Psoas muscle (tissue), 8 donors: ENCODE data around the gene RNF183. TPM values are rescaled to one million over a fixed set of nuclear protein-coding genes. Genes with fewer than 3 reads are reported as not detected.

Experiments
- ATAC-seq, 4 donors: fragments of 200-7000 bp; cut with Tn5 transposase; one replicate each; pipeline ENCODE4 v1.9.1; 2020; ENCODE audit warnings: moderate library complexity in 3 of 4, mild to moderate bottlenecking in 2 of 4
- DNase-seq, 2 donors: peaks; one replicate each; pipeline ENCODE4 v3.0.0-alpha.2; 2020
- H3K27ac ChIP-seq: fragments of 200-600 bp; one replicate; pipeline ENCODE4 v1.8.0; 2022
- H3K27me3 ChIP-seq, 3 donors: fragments of 200-600 bp in 1 of 3; one replicate each; pipeline versions ENCODE4 v1.6.1 to v1.8.0; 2013 to 2022; ENCODE audit warnings: low read length in 2 of 3, mild to moderate bottlenecking in 2 of 3, moderate library complexity in 1 of 3; ENCODE audit not compliant: insufficient read depth in 3 of 3
- H3K36me3 ChIP-seq, 2 donors: fragments of 200-600 bp in 1 of 2; one replicate each; pipeline versions ENCODE4 v1.6.1 to v1.8.0; 2013 to 2022; ENCODE audit warnings: low read depth in 1 of 2, mild to moderate bottlenecking in 1 of 2, moderate library complexity in 1 of 2; ENCODE audit not compliant: insufficient read depth in 1 of 2
- H3K4me1 ChIP-seq: fragments of 200-600 bp; one replicate; pipeline ENCODE4 v1.8.0; 2022
- H3K4me3 ChIP-seq: fragments of 200-600 bp; one replicate; pipeline ENCODE4 v1.8.0; 2022; ENCODE audit warnings: mild to moderate bottlenecking
- H3K9me3 ChIP-seq: fragments of 200-600 bp; one replicate; pipeline ENCODE4 v1.8.0; 2022
- CTCF ChIP-seq: fragments of 200-600 bp; IDR thresholded peaks from one replicate; pipeline ENCODE4 v1.8.0; 2022; ENCODE audit warnings: antibody characterized with exemption
- WGBS, 3 donors: extraction: QIAGEN DNeasy Blood & Tissue Kit; methylation state at CpG; one replicate each; pipeline versions ENCODE4 v1.1.6 to v1.1.7; 2013; 5-methylcytosine and 5-hydroxymethylcytosine counted together
- intact Hi-C, 2 donors: fragments of 100-400 bp; cut with DNase I; formaldehyde crosslinking; loops; one replicate each; pipeline versions ENCODE4 v1.11.0 to v1.14.2; 2022
- polyA plus RNA-seq, 3 donors: library from polyadenylated mRNA; stranded (reverse); fragments of 200-250 nt; gene quantifications; one replicate each; pipeline ENCODE4 v1.2.3, GENCODE V29; 2013
- total RNA-seq, 4 donors: library from RNA; stranded (reverse); fragmentation: NEBNext Ultra II Directional in 2 of 4; extraction: Animal tissue kit (Norgen Biotek cat#: 25700) in 2 of 4; gene quantifications; one replicate each; pipeline versions ENCODE4 v1.2.1 to v1.2.4, GENCODE V29; 2021 to 2023
- donor health status: healthy with polysubstance abuse.
- donor health status: DM: no; HTN: no; CAD: no; lungs with moderate emphysema.
- donor health status: Bipolar disorder and iron deficiency.
- donor health status: healthy.
- donor health status: DM: yes; HTN: yes; CAD: no.
- donor health status: DM: no; HTN: no; CAD: no.
- donor health status: DM: no; HTN: no; CAD: no.
- donor health status: DM: yes; HTN: yes; CAD: no.

The RNF183 gene
- total and polyA plus RNA-seq, 7 donors = 0.05 TPM; not detected in 6

DNA sequence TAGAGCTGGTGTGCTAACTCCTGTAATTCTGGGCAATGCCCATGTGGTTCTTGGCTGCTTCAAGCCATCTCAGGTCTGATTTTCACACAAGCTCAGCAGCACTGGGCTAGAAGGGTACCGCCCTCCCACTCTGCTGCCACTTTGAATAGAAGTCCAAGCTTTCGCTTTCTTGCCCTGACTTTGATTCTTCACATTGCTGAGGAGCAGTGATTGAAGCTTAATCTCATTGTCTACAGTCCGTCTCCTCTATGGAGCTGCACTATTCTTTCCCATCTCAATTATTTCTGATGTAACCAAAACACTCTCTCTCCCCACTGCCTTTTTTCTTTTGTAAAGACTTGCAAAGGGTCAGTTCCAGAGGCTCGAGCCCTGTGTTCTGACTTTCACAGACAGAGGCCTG is 12.9 kb upstream of the RNF183 start:
- H3K4me3 ChIP-seq = no peak overlapping the region
- no peaks in the 10 kb centered on the region for H3K27me3 ChIP-seq
- H3K4me1 ChIP-seq = no peaks in the 10 kb centered on the region
- H3K36me3 ChIP-seq = peaks cover 0 to 5% of the 10 kb centered on the region in 2 donors
- H3K9me3 ChIP-seq = no peaks in the 10 kb centered on the region
- intact Hi-C loops = loop anchor here in 1 of 2 donors (10.0 kb wide), 1 partner anchor 89 kb away; the partner anchor contains the start of gene ALAD
- DNase-seq (no peak), ATAC-seq (no peak)
- TF ChIP-seq CTCF = no peak
- no peak overlapping the region for H3K27ac ChIP-seq
- 88 to 95% (median 92%) methylated on average over 4 of the region's 4 CpGs for WGBS, 3 donors

DNA sequence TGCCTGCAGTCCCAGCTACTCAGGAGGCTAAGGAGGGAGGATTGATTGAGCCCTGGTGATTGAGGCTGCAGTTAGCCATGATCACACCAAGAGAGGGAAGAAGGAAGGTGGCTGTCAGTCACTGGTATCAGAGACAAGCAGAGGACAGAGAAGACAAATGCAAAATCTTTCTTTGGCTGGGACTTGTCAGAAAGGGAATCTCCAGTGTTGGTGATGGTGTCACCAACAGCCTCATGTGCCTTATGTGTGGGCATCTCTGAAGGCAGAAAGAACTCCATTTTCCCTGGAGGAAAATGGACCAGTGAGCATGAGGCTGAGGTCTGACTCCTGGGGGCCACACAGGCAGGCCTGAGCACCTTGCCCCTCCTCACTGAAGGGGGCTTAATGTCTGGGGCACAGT is 12.1 kb upstream of the RNF183 start:
- peaks cover 0 to 5% of the 10 kb centered on the region in 2 donors for H3K36me3 ChIP-seq
- DNase-seq (no peak), ATAC-seq (no peak)
- H3K4me1 ChIP-seq = no peaks in the 10 kb centered on the region
- no peak for TF ChIP-seq CTCF
- H3K9me3 ChIP-seq = no peaks in the 10 kb centered on the region
- H3K27me3 ChIP-seq = no peaks in the 10 kb centered on the region
- no peak overlapping the region for H3K4me3 ChIP-seq
- intact Hi-C loops = loop anchor here in 1 of 2 donors (10.0 kb wide), 1 partner anchor 90 kb away; the partner anchor contains the start of gene ALAD
- H3K27ac ChIP-seq = no peak overlapping the region

DNA sequence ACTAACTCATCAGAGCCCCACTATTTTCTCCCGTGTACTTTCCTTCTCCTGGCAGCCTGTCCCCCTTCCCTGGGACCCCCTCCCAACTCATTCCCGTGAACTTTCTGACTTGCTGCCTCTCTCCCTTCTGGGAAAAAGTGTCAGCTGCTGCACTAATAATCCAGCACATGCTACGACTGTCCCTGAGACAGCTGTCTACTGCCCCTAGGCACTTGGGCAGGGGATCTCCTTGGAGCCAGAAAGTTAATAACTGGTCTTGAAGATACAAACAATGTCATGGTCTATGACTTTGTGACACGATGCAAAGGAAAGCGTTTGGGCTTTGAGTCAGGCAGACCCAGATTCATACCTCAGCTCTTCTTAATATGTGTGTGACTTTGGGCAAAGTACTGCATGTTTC is 10.1 kb upstream of the RNF183 start:
- Histone ChIP-seq H3K36me3 (peaks cover 0 to 2% of the 10 kb centered on the region in 2 donors), H3K4me3 (no peak overlapping the region), H3K4me1 (no peaks in the 10 kb centered on the region), H3K27me3 (no peaks in the 10 kb centered on the region), H3K9me3 (no peaks in the 10 kb centered on the region), H3K27ac (no peak overlapping the region)
- DNase-seq (no peak), ATAC-seq (no peak)
- WGBS, 3 donors = 29 to 48% (median 41%) methylated on average over 5 of the region's 5 CpGs
- intact Hi-C loops = loop anchor here in 1 of 2 donors (10.0 kb wide), 1 partner anchor 92 kb away; the partner anchor contains the start of gene ALAD
- no peak for TF ChIP-seq CTCF

DNA sequence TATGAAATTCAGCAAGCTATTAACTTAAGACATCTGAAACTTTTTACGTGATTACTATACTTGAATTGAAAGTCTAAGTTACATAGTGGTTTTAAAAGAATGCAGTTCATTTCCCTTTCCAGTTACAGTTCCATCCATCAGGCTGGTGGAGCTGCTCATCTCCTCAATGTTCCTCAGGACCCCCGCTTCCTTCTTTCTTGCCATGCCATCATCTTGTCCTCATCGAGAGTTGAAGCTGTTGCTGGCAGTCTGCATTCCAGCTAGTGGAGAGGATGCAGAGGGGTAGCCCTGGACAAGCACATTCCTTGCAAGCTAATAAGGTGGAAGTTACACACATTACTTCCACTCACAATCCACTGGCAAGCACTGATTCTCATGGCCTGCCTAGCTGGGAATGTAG is 8.8 kb upstream of the RNF183 start:
- TF ChIP-seq CTCF = no peak
- no peaks in the 10 kb centered on the region for H3K9me3 ChIP-seq
- intact Hi-C loops = loop anchor here in 1 of 2 donors (10.0 kb wide), 1 partner anchor 93 kb away; the partner anchor contains the start of gene ALAD
- 76 to 80% (median 80%) methylated on average over 3 of the region's 3 CpGs for WGBS, 3 donors
- H3K27ac ChIP-seq = no peak overlapping the region
- no peak overlapping the region for H3K4me3 ChIP-seq
- no peak for DNase-seq
- no peaks in the 10 kb centered on the region for H3K36me3 ChIP-seq
- no peaks in the 10 kb centered on the region for H3K27me3 ChIP-seq
- no peak for ATAC-seq
- no peaks in the 10 kb centered on the region for H3K4me1 ChIP-seq

DNA sequence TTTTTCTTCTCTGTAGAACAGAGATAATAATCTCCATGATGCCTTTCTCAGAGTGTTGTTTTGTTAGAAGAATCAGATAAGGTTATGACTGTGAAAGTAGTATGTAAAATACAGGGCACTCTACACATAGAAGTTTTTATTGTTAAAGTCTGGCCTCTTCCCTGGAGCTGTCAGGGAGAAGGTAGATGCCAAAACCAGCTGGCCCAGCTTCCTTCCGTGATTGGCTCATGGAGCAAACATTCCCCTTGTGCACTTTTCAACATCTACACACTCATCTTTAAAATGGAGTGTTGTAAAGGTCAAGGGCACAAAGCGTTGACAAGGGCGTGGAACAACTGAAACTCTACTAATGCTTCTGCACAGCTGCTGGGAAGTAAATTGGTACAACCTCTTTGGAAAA is 7.4 kb upstream of the RNF183 start:
- ATAC-seq = peak in 1 of 4 donors; percentile 37
- intact Hi-C loops = loop anchor here in 1 of 2 donors (10.0 kb wide), 1 partner anchor 94 kb away; the partner anchor contains the start of gene ALAD
- WGBS, 3 donors = 39 to 49% (median 40%) methylated on average over 3 of the region's 3 CpGs

More for the DNA sequence above, 7.4 kb upstream of the RNF183 start:
- Histone ChIP-seq H3K36me3 (no peaks in the 10 kb centered on the region), H3K27me3 (no peaks in the 10 kb centered on the region), H3K4me1 (no peaks in the 10 kb centered on the region), H3K9me3 (no peaks in the 10 kb centered on the region), H3K27ac (no peak overlapping the region), H3K4me3 (no peak overlapping the region)
- DNase-seq = no peak
- TF ChIP-seq CTCF = no peak
